Esophagus mucosa (tissue), 1 donor: ENCODE results near the gene C6orf118. TPM values are rescaled to one million over a fixed set of nuclear protein-coding genes. Genes with fewer than 3 reads are reported as not detected.

Experiments
- ATAC-seq: fragments of 200-7000 bp; cut with Tn5 transposase; one replicate; pipeline ENCODE4 v1.9.1; 2020
- total RNA-seq: library from RNA; stranded (reverse); gene quantifications from one replicate; pipeline ENCODE4 v1.2.4, GENCODE V29; 2023
- donor health status: DM: yes; HTN: yes; CAD: no.

C6orf118 gene
- total RNA-seq, result not detected

GRCh38 chr6:165308926-165309731, at the start of gene C6orf118:
Gene C6orf118 (minus strand): TSS chr6:165309605. CDS start chr6:165309586, 19 bp downstream.
- ATAC-seq, result peak; percentile 38

DNA sequence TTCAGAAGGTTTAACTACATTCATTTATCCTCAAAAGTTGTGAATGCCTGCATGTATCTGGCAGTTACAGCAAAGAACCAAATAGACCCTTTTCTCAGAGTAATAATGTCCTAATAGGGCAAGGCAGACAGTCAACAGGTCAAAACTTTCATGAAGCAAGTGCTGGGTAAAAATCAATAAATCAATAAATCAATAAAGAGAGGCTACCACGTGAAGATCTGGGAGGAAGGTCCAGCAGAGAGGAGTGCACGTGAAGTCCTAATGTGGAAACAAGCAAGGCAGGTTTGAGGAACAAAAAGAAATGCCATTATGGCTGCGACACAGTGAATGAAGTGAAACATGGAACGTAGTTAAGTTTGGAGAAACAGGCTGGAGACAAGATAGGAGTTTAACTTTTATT, 36.3 kb upstream of the C6orf118 start:
- no peak for ATAC-seq

- ATAC-seq, result no peak
Measured at GRCh38 chr6:165340532-165340931, 31.1 kb upstream of the C6orf118 start.

- no peak for ATAC-seq
Measured at GRCh38 chr6:165325609-165326008, 16.2 kb upstream of the C6orf118 start.

GRCh38 chr6:165321555-165322145, 12.2 kb upstream of the C6orf118 start:
- ATAC-seq, result no peak

- ATAC-seq, result no peak
Measured at GRCh38 chr6:165321150-165321549, 11.7 kb upstream of the C6orf118 start.

DNA sequence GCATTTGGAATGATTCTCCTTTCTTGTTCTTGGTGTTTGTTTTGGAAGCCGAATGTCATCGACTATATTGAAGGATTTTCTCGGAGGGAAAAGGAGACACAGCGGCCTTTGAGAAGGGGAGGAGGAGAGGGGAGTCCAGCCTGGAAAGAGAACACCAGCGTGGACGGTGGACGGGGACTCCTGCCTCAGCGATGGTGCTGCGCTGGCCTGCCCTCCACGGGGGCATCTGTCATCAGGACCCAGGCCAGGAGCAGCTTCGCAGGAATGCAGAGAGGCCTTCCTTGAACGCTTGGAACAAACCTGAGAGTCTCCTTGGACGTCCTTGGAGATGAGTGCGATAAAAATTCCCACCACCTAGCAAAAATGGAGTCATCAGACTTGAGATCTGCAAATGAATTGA, 8.3 kb upstream of the C6orf118 start:
- no peak for ATAC-seq

DNA sequence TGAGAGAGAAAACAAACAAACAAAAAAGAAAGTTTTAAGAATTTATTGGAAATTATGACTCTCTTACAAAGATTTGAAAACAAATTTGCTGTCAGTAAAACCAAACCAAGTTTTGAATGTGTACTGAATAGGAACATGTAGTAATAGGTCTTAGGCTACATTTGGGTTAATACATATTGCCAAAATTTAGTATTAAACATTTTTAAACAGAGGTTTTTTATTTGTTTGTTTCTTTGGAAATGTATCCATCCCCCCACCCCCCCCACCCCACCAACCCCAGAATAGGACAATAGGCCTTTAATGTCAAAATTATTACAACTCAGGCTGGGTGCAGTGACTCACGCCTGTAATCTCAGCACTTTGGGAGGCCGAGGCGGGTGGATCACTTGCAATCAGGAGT, 2.5 kb downstream of the C6orf118 start:
- no peak for ATAC-seq

DNA sequence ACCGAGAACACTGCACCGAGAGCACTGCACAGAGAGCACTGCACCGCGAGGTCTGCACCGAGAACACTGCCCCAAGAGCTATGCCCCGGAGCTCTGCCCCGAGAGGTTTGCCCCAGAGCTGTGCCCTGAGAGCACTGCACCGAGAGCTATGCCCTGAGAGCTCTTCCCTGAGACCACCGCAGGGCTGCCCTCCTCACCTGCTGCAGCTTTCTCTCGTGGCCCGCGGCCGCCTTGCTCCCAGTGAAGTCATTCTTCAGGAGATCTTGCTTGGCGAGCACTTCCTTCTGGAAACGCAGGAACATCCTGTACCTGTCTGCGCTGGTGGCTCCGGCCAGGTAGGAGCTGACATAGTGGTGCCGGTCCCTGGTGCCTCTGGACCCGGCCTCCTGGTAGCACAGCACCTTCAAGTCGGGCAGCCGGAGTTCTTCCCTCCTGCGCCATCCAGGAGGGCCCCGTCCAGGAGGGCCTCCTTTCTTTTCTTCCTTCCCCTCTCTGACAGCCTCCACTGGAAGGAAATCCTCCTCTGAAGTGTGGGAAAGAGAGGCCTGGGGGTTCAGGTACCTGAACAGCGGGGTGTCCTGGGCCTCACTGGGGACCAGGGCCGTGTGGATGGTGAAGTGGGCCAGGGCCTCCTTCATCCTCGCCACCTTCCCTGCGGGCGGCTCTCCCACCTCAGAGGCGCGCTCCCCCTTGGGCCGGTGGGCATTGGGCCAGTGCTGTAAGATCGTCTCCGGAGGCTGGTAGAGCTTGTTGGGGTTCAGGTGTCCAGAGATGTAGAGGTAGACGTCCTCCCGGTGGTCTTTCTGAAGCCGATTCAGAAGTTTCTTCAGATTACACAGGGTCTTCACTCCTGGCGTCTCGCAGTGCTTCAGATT, 7.8 kb downstream of the C6orf118 start:
- ATAC-seq, result no peak

DNA sequence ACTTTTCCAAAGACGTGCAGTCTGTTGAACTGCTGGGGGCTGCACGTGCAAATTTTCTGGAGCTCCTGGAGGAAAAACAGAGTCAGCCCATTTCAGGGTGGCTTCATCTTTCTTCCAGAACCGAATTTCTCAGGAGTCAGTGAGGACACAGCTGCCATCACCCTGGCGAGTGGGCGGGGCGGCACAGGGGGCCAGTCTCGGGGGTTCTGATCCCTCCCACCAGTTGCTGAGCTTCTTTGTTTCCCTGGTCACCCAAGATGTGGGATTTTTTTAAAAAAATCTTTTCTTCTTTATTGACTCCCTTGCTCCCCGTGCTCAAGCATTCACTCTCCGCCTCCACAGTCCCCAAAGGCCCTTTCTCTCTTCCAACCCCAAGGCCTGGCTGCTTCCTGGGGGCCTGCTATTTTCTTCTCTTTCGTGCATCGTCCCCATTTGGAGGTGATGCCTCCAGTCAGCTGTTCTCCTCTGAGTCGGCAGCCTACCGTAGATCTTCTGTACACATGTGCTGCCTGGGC, 8.9 kb downstream of the C6orf118 start:
- ATAC-seq, result no peak

GRCh38 chr6:165298875-165299274, 10.5 kb downstream of the C6orf118 start:
- no peak for ATAC-seq

GRCh38 chr6:165298402-165298801, 11.0 kb downstream of the C6orf118 start:
- no peak for ATAC-seq

- no peak for ATAC-seq
Measured at GRCh38 chr6:165292657-165293056, 16.7 kb downstream of the C6orf118 start.

GRCh38 chr6:165274611-165275010, 34.8 kb downstream of the C6orf118 start:
- ATAC-seq, result no peak

DNA sequence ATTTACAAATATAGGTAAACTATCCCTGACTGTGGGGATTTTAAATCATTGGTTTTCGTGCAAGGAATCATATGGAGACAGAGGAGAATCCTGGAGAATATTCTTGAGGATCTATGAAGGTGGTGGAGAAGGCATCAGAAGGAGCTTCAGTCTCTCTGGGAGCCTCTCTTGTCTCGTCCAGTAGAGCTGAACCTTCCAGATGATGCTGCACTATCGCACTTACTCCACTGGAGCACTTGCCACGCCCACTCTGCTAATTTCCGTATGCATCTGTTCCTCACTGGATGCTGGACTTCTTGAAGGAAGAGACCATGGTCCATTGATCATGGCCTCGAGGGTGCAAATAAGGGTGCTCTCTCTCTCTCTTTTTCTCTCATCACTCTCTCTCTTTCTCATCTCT, 36.8 kb downstream of the C6orf118 start:
- no peak for ATAC-seq

- ATAC-seq, result no peak
Measured at GRCh38 chr6:165268987-165269386, 40.4 kb downstream of the C6orf118 start.

GRCh38 chr6:165266621-165267020, 42.8 kb downstream of the C6orf118 start:
- no peak for ATAC-seq

DNA sequence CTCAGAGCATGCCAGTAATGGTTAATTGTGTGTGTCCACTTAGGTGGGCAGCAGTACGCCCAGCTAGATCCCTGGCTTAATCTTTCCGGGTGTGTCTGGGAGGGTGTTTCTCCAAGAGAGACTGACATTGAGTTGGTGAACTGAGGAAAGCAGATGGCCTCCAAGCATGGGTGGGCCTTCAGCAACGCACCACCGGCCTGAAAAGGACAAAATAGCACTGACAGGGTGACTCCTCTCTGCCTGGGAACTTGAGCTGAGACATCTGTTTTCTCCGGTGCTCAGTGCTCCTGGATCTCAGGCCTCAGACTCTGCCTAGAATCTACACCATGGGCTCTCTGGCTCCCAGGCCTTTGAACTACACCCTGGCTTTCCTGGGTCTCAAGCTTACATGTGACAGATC, 43.2 kb downstream of the C6orf118 start:
- ATAC-seq, result no peak

DNA sequence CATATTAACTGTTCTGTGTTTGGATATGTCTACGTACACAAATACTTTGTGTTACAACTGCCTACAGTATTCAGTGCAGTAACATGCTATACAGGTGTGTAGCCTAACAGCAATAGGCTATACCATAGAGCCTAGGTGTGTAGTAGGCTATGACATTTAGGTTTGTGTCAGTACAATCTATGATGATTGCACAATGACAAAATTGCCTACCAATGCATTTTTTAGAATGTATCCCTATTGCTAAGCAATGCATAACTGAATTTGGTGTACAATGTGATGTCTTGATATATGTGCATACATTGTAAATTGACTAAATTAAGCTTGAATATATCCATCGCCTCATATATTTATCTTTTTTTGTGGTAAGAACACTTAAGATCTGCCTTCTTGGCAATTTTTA, 48.9 kb downstream of the C6orf118 start:
- no peak for ATAC-seq

DNA sequence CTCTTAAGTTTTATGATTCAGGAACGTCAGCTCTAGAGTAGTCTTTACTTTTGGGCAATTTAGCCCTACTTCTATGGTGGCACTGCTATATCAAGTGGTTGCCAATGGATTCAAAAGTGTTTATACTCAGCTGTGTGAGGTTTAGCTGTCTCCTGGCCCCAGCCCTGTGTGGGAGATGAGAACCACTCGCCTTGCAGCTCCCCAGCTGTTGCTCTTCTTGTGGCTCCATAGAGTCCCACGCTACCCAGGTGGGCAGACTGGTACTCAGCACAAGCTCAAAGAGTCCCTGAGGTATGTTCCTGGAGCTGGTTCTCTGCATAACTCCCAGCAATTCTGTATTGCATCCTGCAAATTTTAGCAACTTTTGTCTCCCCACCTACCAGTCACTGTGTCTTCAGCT, 59.6 kb downstream of the C6orf118 start:
- ATAC-seq, result no peak

DNA sequence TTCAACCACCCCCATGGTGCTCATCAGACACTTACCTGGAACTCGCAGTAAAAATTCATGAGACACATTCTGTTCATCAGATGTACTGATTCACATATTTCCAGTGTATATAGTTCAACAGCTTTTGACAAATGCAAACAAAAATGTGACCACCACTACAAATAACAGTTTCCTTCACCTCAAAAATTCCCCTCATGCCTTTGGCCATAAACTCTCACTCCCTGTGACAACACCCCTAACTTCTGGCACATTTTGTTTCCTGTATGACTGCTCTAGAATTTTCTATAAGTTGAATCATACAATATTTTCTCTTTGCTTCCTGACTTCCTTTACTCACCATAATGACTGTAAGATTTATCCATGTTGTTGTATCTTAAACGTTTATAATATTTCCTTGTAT, 63.7 kb downstream of the C6orf118 start:
- ATAC-seq, result no peak

GRCh38 chr6:165245287-165245686, 64.1 kb downstream of the C6orf118 start:
- ATAC-seq, result no peak
